C4-2B (cell line): ENCODE measurements around the gene SLF1.

Source experiments
- H3K27ac ChIP-seq: fragments of 450-650 bp; 2 replicates; pipeline ENCODE4 v1.5.1; 2017
- ZFX ChIP-seq: fragments of 450-650 bp; IDR thresholded peaks from 2 replicates; pipeline ENCODE4 v1.6.1; 2017
- TF ChIP-seq, protein P1 (sequence below): fragments of 450-650 bp; conservative IDR thresholded peaks from 2 replicates; pipeline ENCODE4 v1.5.1; 2017; ENCODE audit warnings: mild to moderate bottlenecking

SLF1 gene

GRCh38 chr5:94627191-94627590 lies 8.7 kb downstream of the SLF1 start:
- H3K27ac ChIP-seq: no peak overlapping the region
- no peak for TF ChIP-seq ZFX
- TF ChIP-seq, protein P1, sequence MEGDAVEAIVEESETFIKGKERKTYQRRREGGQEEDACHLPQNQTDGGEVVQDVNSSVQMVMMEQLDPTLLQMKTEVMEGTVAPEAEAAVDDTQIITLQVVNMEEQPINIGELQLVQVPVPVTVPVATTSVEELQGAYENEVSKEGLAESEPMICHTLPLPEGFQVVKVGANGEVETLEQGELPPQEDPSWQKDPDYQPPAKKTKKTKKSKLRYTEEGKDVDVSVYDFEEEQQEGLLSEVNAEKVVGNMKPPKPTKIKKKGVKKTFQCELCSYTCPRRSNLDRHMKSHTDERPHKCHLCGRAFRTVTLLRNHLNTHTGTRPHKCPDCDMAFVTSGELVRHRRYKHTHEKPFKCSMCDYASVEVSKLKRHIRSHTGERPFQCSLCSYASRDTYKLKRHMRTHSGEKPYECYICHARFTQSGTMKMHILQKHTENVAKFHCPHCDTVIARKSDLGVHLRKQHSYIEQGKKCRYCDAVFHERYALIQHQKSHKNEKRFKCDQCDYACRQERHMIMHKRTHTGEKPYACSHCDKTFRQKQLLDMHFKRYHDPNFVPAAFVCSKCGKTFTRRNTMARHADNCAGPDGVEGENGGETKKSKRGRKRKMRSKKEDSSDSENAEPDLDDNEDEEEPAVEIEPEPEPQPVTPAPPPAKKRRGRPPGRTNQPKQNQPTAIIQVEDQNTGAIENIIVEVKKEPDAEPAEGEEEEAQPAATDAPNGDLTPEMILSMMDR: no peak

GRCh38 chr5:94632024-94632423 lies 13.6 kb downstream of the SLF1 start:
- H3K27ac ChIP-seq: no peak overlapping the region
- TF ChIP-seq ZFX: no peak
- TF ChIP-seq, protein P1: no peak

- TF ChIP-seq, protein P1: no peak
- no peak for TF ChIP-seq ZFX
- H3K27ac ChIP-seq: no peak overlapping the region
Measured at GRCh38 chr5:94640176-94640575, 21.7 kb downstream of the SLF1 start.

DNA sequence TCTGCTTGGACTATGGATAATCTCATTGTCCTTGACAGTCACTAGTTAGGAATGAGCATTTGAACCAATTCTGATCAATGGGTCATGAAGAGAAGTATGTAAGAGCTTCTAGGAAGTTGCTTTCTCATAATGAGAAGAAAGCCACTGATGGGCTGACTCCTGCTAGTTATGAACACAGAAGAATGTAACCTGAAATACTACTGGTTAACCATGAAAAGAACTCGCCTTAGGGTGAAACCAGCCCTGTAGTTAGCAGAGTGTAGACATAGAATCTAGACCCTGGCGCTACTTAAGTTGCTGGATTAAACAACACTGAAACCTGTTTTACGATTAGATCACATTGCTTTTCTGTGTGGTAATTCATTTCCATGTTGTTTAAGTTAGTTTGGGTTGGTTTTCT lies 26.6 kb downstream of the SLF1 start:
- TF ChIP-seq ZFX: no peak
- TF ChIP-seq, protein P1: no peak
- H3K27ac ChIP-seq: no peak overlapping the region

DNA sequence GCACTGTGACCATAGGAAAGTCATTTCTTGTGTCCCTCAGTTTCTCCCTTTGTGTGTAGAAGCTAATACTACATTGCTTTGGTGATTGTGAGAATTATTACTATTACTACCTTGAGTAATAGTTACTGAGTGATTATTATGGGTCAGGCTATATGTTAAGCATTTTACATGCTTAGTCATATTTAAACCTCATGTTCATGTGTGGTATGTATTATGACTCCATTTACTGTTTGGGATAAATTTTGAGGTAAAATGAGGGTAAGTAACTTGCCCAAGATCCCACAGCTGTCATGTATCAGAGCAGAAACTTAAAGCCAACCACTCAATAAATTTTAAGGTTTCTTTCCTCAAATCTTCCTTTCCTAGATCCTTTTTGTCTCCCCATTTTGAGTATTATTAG lies 28.3 kb downstream of the SLF1 start:
- TF ChIP-seq, protein P1: no peak
- TF ChIP-seq ZFX: no peak
- H3K27ac ChIP-seq: no peak overlapping the region

GRCh38 chr5:94649874-94650273 lies 31.4 kb downstream of the SLF1 start:
- TF ChIP-seq, protein P1: no peak
- TF ChIP-seq ZFX: no peak
- no peak overlapping the region for H3K27ac ChIP-seq

DNA sequence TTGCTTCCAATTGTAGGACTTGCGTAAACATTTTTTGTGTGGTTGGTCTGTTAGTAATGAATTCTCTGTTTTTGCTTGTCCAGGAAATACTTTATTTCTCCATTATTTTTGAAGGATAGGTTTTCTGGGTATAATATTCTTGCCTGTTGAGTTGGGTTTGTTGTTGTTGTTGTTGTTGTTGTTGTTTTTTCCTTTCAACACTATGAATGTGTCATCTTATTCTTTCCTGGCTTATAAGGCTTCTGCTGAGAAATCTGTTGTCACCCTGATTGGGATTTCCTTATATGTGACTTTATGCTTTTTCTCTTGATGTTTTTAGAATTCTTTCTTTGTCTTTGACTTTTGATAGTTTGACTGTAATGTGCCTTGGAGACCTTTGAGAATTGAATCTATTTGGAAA lies 39.8 kb downstream of the SLF1 start:
- no peak for TF ChIP-seq ZFX
- TF ChIP-seq, protein P1: no peak
- no peak overlapping the region for H3K27ac ChIP-seq
